ENCODE data around the gene TMEM164. TPM values are rescaled to one million over a fixed set of nuclear protein-coding genes. Genes with fewer than 3 reads are reported as not detected.

TMEM164 gene
- total RNA-seq, 1 donor from 2014 or later = 84.6 TPM

- ATAC-seq = no peak
- H3K27ac ChIP-seq = no peak overlapping the region
- no peak for DNase-seq
- no peaks in the 10 kb centered on the region for H3K27me3 ChIP-seq
- H3K4me3 ChIP-seq = no peak overlapping the region
- no peaks in the 10 kb centered on the region for H3K36me3 ChIP-seq
- H3K4me1 ChIP-seq = no peaks in the 10 kb centered on the region
- H3K9me3 ChIP-seq = no peaks in the 10 kb centered on the region
- TF ChIP-seq CTCF (IDR thresholded peaks at IDR 0.05) = no peak
- intact Hi-C loops (cut with DNase I) = no loop called here
These were observed 177.4 kb downstream of the TMEM164 start for GRCh38 chrX:110180176-110180927.

- Histone ChIP-seq H3K4me1 (no peaks in the 10 kb centered on the region), H3K27ac (no peak overlapping the region), H3K9me3 (no peaks in the 10 kb centered on the region), H3K4me3 (no peak overlapping the region), H3K27me3 (no peaks in the 10 kb centered on the region), H3K36me3 (no peaks in the 10 kb centered on the region)
- intact Hi-C loops (cut with DNase I) = no loop called here
- no peak for ATAC-seq
- no peak for DNase-seq
- TF ChIP-seq CTCF (IDR thresholded peaks at IDR 0.05) = no peak
These were observed 178.0 kb downstream of the TMEM164 start for GRCh38 chrX:110180928-110181310.

- no peaks in the 10 kb centered on the region for H3K36me3 ChIP-seq
- no peaks in the 10 kb centered on the region for H3K27me3 ChIP-seq
- H3K4me1 ChIP-seq = no peaks in the 10 kb centered on the region
- H3K9me3 ChIP-seq = no peaks in the 10 kb centered on the region
- no peak overlapping the region for H3K27ac ChIP-seq
- ATAC-seq = no peak
- intact Hi-C loops (cut with DNase I) = no loop called here
- DNase-seq = no peak
- TF ChIP-seq CTCF (IDR thresholded peaks at IDR 0.05) = no peak
- H3K4me3 ChIP-seq = no peak overlapping the region
These were observed 178.7 kb downstream of the TMEM164 start for GRCh38 chrX:110181459-110182137.

GRCh38 chrX:110182362-110182761 lies 179.4 kb downstream of the TMEM164 start:
- DNase-seq = no peak
- no peaks in the 10 kb centered on the region for H3K36me3 ChIP-seq
- H3K9me3 ChIP-seq = no peaks in the 10 kb centered on the region
- H3K4me3 ChIP-seq = no peak overlapping the region
- intact Hi-C loops (cut with DNase I) = no loop called here
- no peak overlapping the region for H3K27ac ChIP-seq
- TF ChIP-seq CTCF (IDR thresholded peaks at IDR 0.05) = no peak
- no peak for ATAC-seq
- no peaks in the 10 kb centered on the region for H3K4me1 ChIP-seq
- H3K27me3 ChIP-seq = no peaks in the 10 kb centered on the region

GRCh38 chrX:110182865-110183264 lies 180.0 kb downstream of the TMEM164 start:
- H3K4me3 ChIP-seq = no peak overlapping the region
- no peaks in the 10 kb centered on the region for H3K9me3 ChIP-seq
- no peaks in the 10 kb centered on the region for H3K27me3 ChIP-seq
- intact Hi-C loops (cut with DNase I) = no loop called here
- no peak overlapping the region for H3K27ac ChIP-seq
- TF ChIP-seq CTCF (IDR thresholded peaks at IDR 0.05) = no peak
- DNase-seq (no peak), ATAC-seq (no peak)
- H3K36me3 ChIP-seq = no peaks in the 10 kb centered on the region
- H3K4me1 ChIP-seq = no peaks in the 10 kb centered on the region
